Pancreas (tissue), 10 donors: Measurements from ENCODE around the gene EMSY. TPM values are rescaled to one million over a fixed set of nuclear protein-coding genes. Genes with fewer than 3 reads are reported as not detected.
A peak's percentile ranks its signal among the peaks of the same experiment; 100 is the strongest.

ENCODE experiments used
- ATAC-seq, 4 donors: fragments of 200-7000 bp; cut with Tn5 transposase; one replicate each; pipeline versions ENCODE4 v1.8.0 to v1.9.1; 2020; ENCODE audit warnings: mild to moderate bottlenecking in 4 of 4, moderate library complexity in 4 of 4
- DNase-seq, 6 donors: peaks; one replicate each; pipeline ENCODE4 v3.0.0-alpha.2; 2020
- FAIRE-seq: peaks from 2 replicates; lab custom pipeline; 2012; peaks lifted over from hg19 to GRCh38; lab: Jason Lieb, UNC
- H3K27ac ChIP-seq, 4 donors: fragments of 200-600 bp; sonication (generic); 1 replicate in 3 of 4; 2 replicates in 1 of 4; pipeline versions ENCODE4 v1.5.0 to v1.8.0; 2020
- H3K27me3 ChIP-seq, 4 donors: fragments of 200-600 bp; one replicate each; pipeline ENCODE4 v1.8.0; 2021
- H3K36me3 ChIP-seq, 3 donors: fragments of 200-600 bp; sonication (generic) in 1 of 3; one replicate each; pipeline versions ENCODE4 v1.5.0 to v1.8.0; 2020 to 2021
- H3K4me1 ChIP-seq, 3 donors: fragments of 200-600 bp; one replicate each; pipeline ENCODE4 v1.8.0; 2021
- H3K4me3 ChIP-seq, 4 donors: fragments of 200-600 bp; sonication (generic) in 2 of 4; one replicate each; pipeline versions ENCODE4 v1.5.0 to v1.8.0; 2020 to 2021
- H3K9me3 ChIP-seq, 4 donors: fragments of 200-600 bp; one replicate each; pipeline ENCODE4 v1.8.0; 2021
- CTCF ChIP-seq, 4 donors: fragments of 200-600 bp; sonication (generic) in 3 of 4; IDR thresholded peaks; one replicate each; pipeline versions ENCODE4 v1.5.0 to v1.8.0; 2021; ENCODE audit warnings: antibody characterized with exemption in 4 of 4
- WGBS, 2 donors: extraction: QIAGEN DNeasy Blood & Tissue Kit; methylation state at CpG; one replicate each; pipeline ENCODE4 v1.1.7; 2013; 5-methylcytosine and 5-hydroxymethylcytosine counted together
- intact Hi-C, 3 donors: fragments of 100-400 bp; cut with DNase I; formaldehyde crosslinking; loops; one replicate each; pipeline versions ENCODE4 v1.11.1 to v1.14.2; 2022
- polyA plus RNA-seq, 2 donors: library from polyadenylated mRNA; stranded (reverse); fragments of 200-250 nt; gene quantifications; one replicate each; pipeline ENCODE4 v1.2.3, GENCODE V29; 2013
- total RNA-seq, 6 donors: library from RNA; stranded (reverse); fragmentation: NEBNext Ultra II Directional in 4 of 6; extraction: Animal tissue kit (Norgen Biotek cat#: 25700) in 4 of 6; gene quantifications; one replicate each; pipeline versions ENCODE4 v1.2.1 to v1.2.4, GENCODE V29; 2021 to 2023
- donor health status: healthy with polysubstance abuse.
- donor health status: DM: no; HTN: no; CAD: no; lungs with moderate emphysema.
- donor health status: DM: no; HTN: no; CAD: no.
- donor health status: control.
- donor health status: control.
- donor health status: Bipolar disorder and iron deficiency.
- donor health status: DM: yes; HTN: yes; CAD: no.
- donor health status: DM: no; HTN: no; CAD: no.
- donor health status: DM: no; HTN: no; CAD: no.
- donor health status: DM: yes; HTN: yes; CAD: no.

The EMSY gene
- total and polyA plus RNA-seq, 8 donors, result 4.6 to 14.0 (median 7.0) TPM

- Histone ChIP-seq H3K36me3 (no peaks in the 10 kb centered on the region), H3K27ac (no peak overlapping the region), H3K4me3 (no peak overlapping the region), H3K9me3 (no peaks in the 10 kb centered on the region), H3K4me1 (no peaks in the 10 kb centered on the region), H3K27me3 (no peaks in the 10 kb centered on the region)
- DNase-seq, result no peak
- ATAC-seq, result peak in 1 of 4 donors; percentile 47
- no peak for TF ChIP-seq CTCF (IDR thresholded peaks at IDR 0.05)
- FAIRE-seq, result no peak
- WGBS, 2 donors, result 85 to 86% methylated on average over 8 of the region's 8 CpGs
- intact Hi-C loops, result no loop called here
Observed at GRCh38 chr11:76553554-76554476, 109.0 kb downstream of the EMSY start.

GRCh38 chr11:76554767-76555166 is 109.9 kb downstream of the EMSY start:
- 77 to 80% methylated on average over 6 of the region's 6 CpGs for WGBS, 2 donors
- intact Hi-C loops, result no loop called here
- H3K36me3 ChIP-seq, result no peaks in the 10 kb centered on the region
- no peak for DNase-seq
- no peaks in the 10 kb centered on the region for H3K27me3 ChIP-seq
- H3K27ac ChIP-seq, result no peak overlapping the region
- H3K4me1 ChIP-seq, result no peaks in the 10 kb centered on the region
- no peaks in the 10 kb centered on the region for H3K9me3 ChIP-seq
- no peak for ATAC-seq
- FAIRE-seq, result no peak
- H3K4me3 ChIP-seq, result no peak overlapping the region
- no peak for TF ChIP-seq CTCF (IDR thresholded peaks at IDR 0.05)

- H3K9me3 ChIP-seq, result no peaks in the 10 kb centered on the region
- no peak for ATAC-seq
- intact Hi-C loops, result no loop called here
- DNase-seq, result no peak
- no peak overlapping the region for H3K4me3 ChIP-seq
- no peak overlapping the region for H3K27ac ChIP-seq
- no peak for FAIRE-seq
- no peak for TF ChIP-seq CTCF (IDR thresholded peaks at IDR 0.05)
- H3K27me3 ChIP-seq, result no peaks in the 10 kb centered on the region
- WGBS, 2 donors, result 87 to 90% methylated on average over 3 of the region's 3 CpGs
- no peaks in the 10 kb centered on the region for H3K36me3 ChIP-seq
- H3K4me1 ChIP-seq, result no peaks in the 10 kb centered on the region
Observed at GRCh38 chr11:76557466-76557865, 112.6 kb downstream of the EMSY start.

GRCh38 chr11:76558473-76558872 is 113.7 kb downstream of the EMSY start:
- Histone ChIP-seq H3K4me1 (no peaks in the 10 kb centered on the region), H3K4me3 (no peak overlapping the region), H3K36me3 (no peaks in the 10 kb centered on the region), H3K27ac (no peak overlapping the region), H3K9me3 (no peaks in the 10 kb centered on the region), H3K27me3 (no peaks in the 10 kb centered on the region)
- no peak for TF ChIP-seq CTCF (IDR thresholded peaks at IDR 0.05)
- no peak for DNase-seq
- 71 to 75% methylated on average over 1 of the region's 1 CpG for WGBS, 2 donors
- no peak for FAIRE-seq
- intact Hi-C loops, result no loop called here
- no peak for ATAC-seq

- no peak for DNase-seq
- no peaks in the 10 kb centered on the region for H3K36me3 ChIP-seq
- H3K4me3 ChIP-seq, result no peak overlapping the region
- H3K27me3 ChIP-seq, result no peaks in the 10 kb centered on the region
- ATAC-seq, result no peak
- intact Hi-C loops, result no loop called here
- H3K4me1 ChIP-seq, result no peaks in the 10 kb centered on the region
- TF ChIP-seq CTCF (IDR thresholded peaks at IDR 0.05), result no peak
- FAIRE-seq, result no peak
- H3K27ac ChIP-seq, result no peak overlapping the region
- H3K9me3 ChIP-seq, result no peaks in the 10 kb centered on the region
- 88% methylated on average over 1 of the region's 1 CpG for WGBS, 2 donors
Observed at GRCh38 chr11:76558891-76559290, 114.1 kb downstream of the EMSY start.
